IMR-90 (cell line): ENCODE measurements around the gene DPY19L1.
"Not testable (repeated sequence)": the region's sequence is repeated elsewhere in the genome, so short reads cannot be mapped to it uniquely, and the experiment has no call there.

Experiments
- CHD1 ChIP-seq: IDR thresholded peaks from 2 replicates; pipeline ENCODE4 v1.6.1; 2012; ENCODE audit warnings: low read depth, low read length, improper control_type of control experiment
- CTCF ChIP-seq: conservative IDR thresholded peaks from 2 replicates; pipeline ENCODE4 v1.5.1; 2012; ENCODE audit warnings: mild to moderate bottlenecking, low read depth, low read length, improper control_type of control experiment
- ELK1 ChIP-seq: fragments of 150-350 bp; IDR thresholded peaks from 2 replicates; pipeline ENCODE4 v1.6.1; 2016; ENCODE audit warnings: low read depth, mild to moderate bottlenecking, low read length, moderate library complexity, borderline replicate concordance
- NFE2L2 ChIP-seq: fragments of 150-350 bp; IDR thresholded peaks from 2 replicates; pipeline ENCODE4 v1.6.1; 2016; ENCODE audit warnings: low read depth, mild to moderate bottlenecking, low read length
- POLR2A ChIP-seq: IDR thresholded peaks from 2 replicates; pipeline ENCODE4 v1.6.1; 2012; ENCODE audit warnings: mild to moderate bottlenecking, low read depth, low read length
- RAD21 ChIP-seq: IDR thresholded peaks from 2 replicates; pipeline ENCODE4 v1.6.1; 2012; ENCODE audit warnings: low read length, improper control_type of control experiment
- RFX5 ChIP-seq: IDR thresholded peaks from 2 replicates; pipeline ENCODE4 v1.8.0; 2012; ENCODE audit warnings: low read depth, mild to moderate bottlenecking, low read length, moderate library complexity
- SMC3 ChIP-seq: fragments of 150-350 bp; IDR thresholded peaks from 2 replicates; pipeline ENCODE4 v1.6.1; 2016; ENCODE audit warnings: low read depth, mild to moderate bottlenecking, antibody characterized with exemption, low read length, moderate library complexity
- USF2 ChIP-seq: fragments of 150-350 bp; IDR thresholded peaks from 2 replicates; pipeline ENCODE4 v1.6.1; 2017; ENCODE audit warnings: mild to moderate bottlenecking, antibody characterized with exemption, low read length, low read depth

GRCh38 chr7:34903921-34904320 is 133.4 kb downstream of the DPY19L1 start:
- not testable (repeated sequence) for TF ChIP-seq CHD1, CTCF, SMC3, USF2, POLR2A, RFX5, RAD21, ELK1, NFE2L2
